Activated CD8-positive, alpha-beta memory T cell treated with anti-CD3 and anti-CD28 coated beads, Interleukin-2, amount 50 U/mL, for 24 hours (primary cell): ENCODE results near the gene ERGIC1.

Experiments used
- DNase-seq: peaks from one replicate; pipeline ENCODE4 v3.0.0-alpha.2; 2020; ENCODE audit errors: extremely low read depth

The ERGIC1 gene

GRCh38 chr5:172921906-172922305, 87.9 kb downstream of the ERGIC1 start:
- no peak for DNase-seq

GRCh38 chr5:172923539-172923938, 89.5 kb downstream of the ERGIC1 start:
- DNase-seq, result no peak

GRCh38 chr5:172925336-172925948, 91.4 kb downstream of the ERGIC1 start:
- DNase-seq, result no peak

GRCh38 chr5:172926008-172926523, 92.0 kb downstream of the ERGIC1 start:
- DNase-seq, result no peak

GRCh38 chr5:172926796-172927195, 92.7 kb downstream of the ERGIC1 start:
- no peak for DNase-seq

- no peak for DNase-seq
Measured at GRCh38 chr5:172929371-172929838, 95.4 kb downstream of the ERGIC1 start.

GRCh38 chr5:172931001-172931536, 97.0 kb downstream of the ERGIC1 start:
- no peak for DNase-seq

- DNase-seq, result peak; percentile 21
Measured at GRCh38 chr5:172932313-172933017, 98.4 kb downstream of the ERGIC1 start.

- no peak for DNase-seq
Measured at GRCh38 chr5:172933238-172933637, 99.2 kb downstream of the ERGIC1 start.

GRCh38 chr5:172935096-172935495, 101.0 kb downstream of the ERGIC1 start:
- no peak for DNase-seq

GRCh38 chr5:172936401-172936800, 102.3 kb downstream of the ERGIC1 start:
- DNase-seq, result no peak

GRCh38 chr5:172939071-172939470, 105.0 kb downstream of the ERGIC1 start:
- DNase-seq, result no peak

- DNase-seq, result no peak
Measured at GRCh38 chr5:172939611-172940267, 105.7 kb downstream of the ERGIC1 start.

GRCh38 chr5:172940268-172941066, 106.4 kb downstream of the ERGIC1 start:
- DNase-seq, result no peak

- DNase-seq, result no peak
Measured at GRCh38 chr5:172941067-172941516, 107.0 kb downstream of the ERGIC1 start.

GRCh38 chr5:172942556-172942955, 108.5 kb downstream of the ERGIC1 start:
- DNase-seq, result no peak

GRCh38 chr5:172943283-172943841, 109.3 kb downstream of the ERGIC1 start:
- no peak for DNase-seq

- DNase-seq, result no peak
Measured at GRCh38 chr5:172943906-172944305, 109.9 kb downstream of the ERGIC1 start.

- DNase-seq, result no peak
Measured at GRCh38 chr5:172944741-172945140, 110.7 kb downstream of the ERGIC1 start.

- DNase-seq, result no peak
Measured at GRCh38 chr5:172945151-172945550, 111.1 kb downstream of the ERGIC1 start.

- no peak for DNase-seq
Measured at GRCh38 chr5:172946146-172946545, 112.1 kb downstream of the ERGIC1 start.
